Thyroid gland (tissue), 4 donors: ENCODE results near the gene BCL6B. TPM values are rescaled to one million over a fixed set of nuclear protein-coding genes. Genes with fewer than 3 reads are reported as not detected.
A peak's percentile ranks its signal among the peaks of the same experiment; 100 is the strongest.

Experiments
- DNase-seq, 2 donors: peaks; one replicate each; pipeline ENCODE4 v3.0.0-alpha.2; 2019
- H3K27ac ChIP-seq, 3 donors: fragments of 200-600 bp; sonication (generic); 1 replicate in 2 of 3; 2 replicates in 1 of 3; pipeline ENCODE4 v1.5.1; 2016 to 2019; ENCODE audit warnings: mild to moderate bottlenecking in 1 of 3, moderate library complexity in 1 of 3
- H3K27me3 ChIP-seq: fragments of 200-600 bp; sonication (generic); one replicate; pipeline ENCODE4 v1.5.1; 2019
- H3K36me3 ChIP-seq, 2 donors: fragments of 200-600 bp; sonication (generic); one replicate each; pipeline ENCODE4 v1.5.1; 2016 to 2019
- H3K4me1 ChIP-seq, 2 donors: fragments of 200-600 bp; sonication (generic); one replicate each; pipeline ENCODE4 v1.5.1; 2017 to 2019
- H3K4me3 ChIP-seq, 3 donors: fragments of 200-600 bp; sonication (generic); replicated peaks in 1 of 3; 1 replicate in 2 of 3; 2 replicates in 1 of 3; pipeline ENCODE4 v1.5.1; 2016; ENCODE audit warnings: mild to moderate bottlenecking in 1 of 3
- H3K9me3 ChIP-seq: fragments of 200-600 bp; sonication (generic); one replicate; pipeline ENCODE4 v1.5.1; 2017
- POLR2A ChIP-seq, 2 donors: fragments of 450-650 bp; IDR thresholded peaks; one replicate each; pipeline ENCODE4 v1.6.1; 2017; ENCODE audit warnings: antibody characterized with exemption in 2 of 2, mild to moderate bottlenecking in 2 of 2, moderate library complexity in 1 of 2
- WGBS, 2 donors: methylation state at CpG; one replicate each; pipeline ENCODE4 v1.1.5; 2017; 5-methylcytosine and 5-hydroxymethylcytosine counted together
- intact Hi-C: fragments of 100-400 bp; cut with DNase I; formaldehyde crosslinking; loops from one replicate; pipeline ENCODE4 v1.15.1; 2023
- total RNA-seq, 4 donors: library from RNA; depleted of rRNA; stranded (reverse); fragments of >200 nt; gene quantifications; one replicate each; pipeline ENCODE4 v1.2.3, GENCODE V29; 2016
- TF ChIP-seq, protein P1 (sequence below), 6 experiments: fragments of 200-600 bp in 3 of 6; fragments of 450-650 bp in 3 of 6; sonication (generic) in 3 of 6; IDR thresholded peaks; one replicate each; pipeline ENCODE4 v1.5.1; 2016 to 2019; ENCODE audit warnings: antibody characterized with exemption in 6 of 6, mild to moderate bottlenecking in 2 of 6, inconsistent platforms in 1 of 6, moderate library complexity in 1 of 6

The BCL6B gene
- total RNA-seq, 4 donors from 2014 or later = 3.1 to 18.9 (median 7.6) TPM

- H3K27me3 ChIP-seq = no peaks in the 10 kb centered on the region
- intact Hi-C loops = no loop called here
- TF ChIP-seq, protein P1, sequence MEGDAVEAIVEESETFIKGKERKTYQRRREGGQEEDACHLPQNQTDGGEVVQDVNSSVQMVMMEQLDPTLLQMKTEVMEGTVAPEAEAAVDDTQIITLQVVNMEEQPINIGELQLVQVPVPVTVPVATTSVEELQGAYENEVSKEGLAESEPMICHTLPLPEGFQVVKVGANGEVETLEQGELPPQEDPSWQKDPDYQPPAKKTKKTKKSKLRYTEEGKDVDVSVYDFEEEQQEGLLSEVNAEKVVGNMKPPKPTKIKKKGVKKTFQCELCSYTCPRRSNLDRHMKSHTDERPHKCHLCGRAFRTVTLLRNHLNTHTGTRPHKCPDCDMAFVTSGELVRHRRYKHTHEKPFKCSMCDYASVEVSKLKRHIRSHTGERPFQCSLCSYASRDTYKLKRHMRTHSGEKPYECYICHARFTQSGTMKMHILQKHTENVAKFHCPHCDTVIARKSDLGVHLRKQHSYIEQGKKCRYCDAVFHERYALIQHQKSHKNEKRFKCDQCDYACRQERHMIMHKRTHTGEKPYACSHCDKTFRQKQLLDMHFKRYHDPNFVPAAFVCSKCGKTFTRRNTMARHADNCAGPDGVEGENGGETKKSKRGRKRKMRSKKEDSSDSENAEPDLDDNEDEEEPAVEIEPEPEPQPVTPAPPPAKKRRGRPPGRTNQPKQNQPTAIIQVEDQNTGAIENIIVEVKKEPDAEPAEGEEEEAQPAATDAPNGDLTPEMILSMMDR (IDR thresholded peaks at IDR 0.05) = no peak
- no peak for TF ChIP-seq POLR2A (IDR thresholded peaks at IDR 0.05)
- H3K4me3 ChIP-seq = peak overlapping the region in 1 of 3 donors; percentile 46
- no peaks in the 10 kb centered on the region for H3K9me3 ChIP-seq
- DNase-seq = no peak
- peak overlapping the region; percentile 68 to 85 (median 84) for H3K27ac ChIP-seq
- H3K36me3 ChIP-seq = no peaks in the 10 kb centered on the region
- 74 to 81% methylated on average over 10 of the region's 10 CpGs for WGBS, 2 donors
- peaks cover 25 to 67% of the 10 kb centered on the region in 2 donors for H3K4me1 ChIP-seq
Observed at GRCh38 chr17:7018331-7018964, 4.4 kb upstream of the BCL6B start.

DNA sequence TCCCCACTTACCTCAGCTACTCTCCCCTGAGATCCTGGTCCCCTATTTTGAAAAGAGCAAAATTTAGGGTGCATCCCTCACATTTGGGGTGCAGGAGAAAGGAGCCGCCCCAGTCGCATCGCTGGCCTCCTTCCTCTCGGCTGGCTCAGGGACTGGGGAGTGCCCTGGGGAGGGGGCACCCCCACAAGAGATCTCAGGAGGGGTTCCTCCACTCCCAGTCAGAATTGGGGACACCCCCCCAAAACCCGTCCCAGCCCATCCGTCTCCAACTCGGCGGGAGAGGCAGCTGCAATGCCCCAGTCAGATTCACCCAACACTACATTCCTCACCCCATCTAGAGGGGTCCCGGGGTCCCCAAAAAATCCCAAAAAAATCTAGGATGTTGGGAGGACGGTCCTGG is 3.5 kb upstream of the BCL6B start:
- Histone ChIP-seq H3K27ac (peak overlapping the region; percentile 68 to 85 (median 84)), H3K4me1 (peaks cover 16 to 61% of the 10 kb centered on the region in 2 donors), H3K9me3 (no peaks in the 10 kb centered on the region), H3K4me3 (peak overlapping the region in 2 of 3 donors; percentile 46 to 63), H3K36me3 (no peaks in the 10 kb centered on the region), H3K27me3 (no peaks in the 10 kb centered on the region)
- no peak for DNase-seq
- WGBS, 2 donors = 43 to 65% methylated on average over 6 to 10 of the region's 10 CpGs
- TF ChIP-seq, protein P1 (IDR thresholded peaks at IDR 0.05) = no peak
- TF ChIP-seq POLR2A (IDR thresholded peaks at IDR 0.05) = no peak
- intact Hi-C loops = no loop called here

- peak; percentile 61 to 62 for DNase-seq
- Histone ChIP-seq H3K4me1 (peaks cover 19 to 67% of the 10 kb centered on the region in 2 donors), H3K36me3 (no peaks in the 10 kb centered on the region), H3K27me3 (no peaks in the 10 kb centered on the region), H3K9me3 (no peaks in the 10 kb centered on the region), H3K4me3 (peak overlapping the region in 2 of 3 donors; percentile 46 to 63), H3K27ac (peak overlapping the region; percentile 68 to 85 (median 84))
- no peak for TF ChIP-seq POLR2A (IDR thresholded peaks at IDR 0.05)
- TF ChIP-seq, protein P1 (IDR thresholded peaks at IDR 0.05) = no peak
- 10 to 11% methylated on average over 15 of the region's 16 CpGs for WGBS, 2 donors
- intact Hi-C loops = no loop called here
Observed at GRCh38 chr17:7019839-7020519, 2.9 kb upstream of the BCL6B start.

GRCh38 chr17:7020894-7021664 is 1.8 kb upstream of the BCL6B start:
- no peaks in the 10 kb centered on the region for H3K27me3 ChIP-seq
- intact Hi-C loops = no loop called here
- no peak for DNase-seq
- WGBS, 2 donors = 72% methylated on average over 11 of the region's 11 CpGs
- TF ChIP-seq, protein P1 (IDR thresholded peaks at IDR 0.05) = no peak
- no peak for TF ChIP-seq POLR2A (IDR thresholded peaks at IDR 0.05)
- H3K4me3 ChIP-seq = no peak overlapping the region
- no peaks in the 10 kb centered on the region for H3K9me3 ChIP-seq
- H3K4me1 ChIP-seq = peaks cover 17 to 63% of the 10 kb centered on the region in 2 donors
- peak overlapping the region in 2 of 3 donors; percentile 84 to 85 for H3K27ac ChIP-seq
- H3K36me3 ChIP-seq = no peaks in the 10 kb centered on the region
